GM12865 (cell line): ENCODE measurements around the gene TAS2R16.

Experiments
- DNase-seq: peaks from one replicate; pipeline ENCODE4 v3.0.0; 2010; ENCODE audit warnings: low read depth
- H3K4me3 ChIP-seq: 2 replicates; pipeline ENCODE4 v1.5.1; 2011; ENCODE audit warnings: mild to moderate bottlenecking, low read depth, low read length, control low read depth
- TF ChIP-seq, protein P1 (sequence below): IDR thresholded peaks from 2 replicates; pipeline ENCODE4 v1.5.1; 2011; ENCODE audit warnings: low read length, control low read depth, low read depth, inconsistent platforms; ENCODE audit not compliant: insufficient read depth; ENCODE audit errors: missing control alignments

The TAS2R16 gene

DNA sequence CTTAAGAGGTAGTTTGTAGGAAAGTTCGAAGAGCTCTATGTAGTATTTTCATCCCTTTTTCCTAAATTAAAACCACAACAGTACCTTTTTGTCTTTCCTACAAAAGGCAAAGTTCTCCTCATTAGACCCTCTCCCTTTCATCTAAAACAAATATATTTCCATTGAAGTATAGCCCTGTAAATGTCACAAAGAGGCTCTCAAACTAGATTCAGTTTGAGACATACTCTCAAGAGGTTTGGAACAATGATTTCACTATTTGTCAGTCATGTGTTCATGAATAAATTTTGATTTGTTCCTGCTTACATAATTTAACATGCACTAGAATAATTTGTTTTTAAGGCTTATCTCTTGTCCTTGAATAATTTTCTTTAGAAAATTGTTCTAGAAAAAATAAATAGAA is 12.2 kb downstream of the TAS2R16 start:
- DNase-seq, result no peak
- TF ChIP-seq, protein P1, sequence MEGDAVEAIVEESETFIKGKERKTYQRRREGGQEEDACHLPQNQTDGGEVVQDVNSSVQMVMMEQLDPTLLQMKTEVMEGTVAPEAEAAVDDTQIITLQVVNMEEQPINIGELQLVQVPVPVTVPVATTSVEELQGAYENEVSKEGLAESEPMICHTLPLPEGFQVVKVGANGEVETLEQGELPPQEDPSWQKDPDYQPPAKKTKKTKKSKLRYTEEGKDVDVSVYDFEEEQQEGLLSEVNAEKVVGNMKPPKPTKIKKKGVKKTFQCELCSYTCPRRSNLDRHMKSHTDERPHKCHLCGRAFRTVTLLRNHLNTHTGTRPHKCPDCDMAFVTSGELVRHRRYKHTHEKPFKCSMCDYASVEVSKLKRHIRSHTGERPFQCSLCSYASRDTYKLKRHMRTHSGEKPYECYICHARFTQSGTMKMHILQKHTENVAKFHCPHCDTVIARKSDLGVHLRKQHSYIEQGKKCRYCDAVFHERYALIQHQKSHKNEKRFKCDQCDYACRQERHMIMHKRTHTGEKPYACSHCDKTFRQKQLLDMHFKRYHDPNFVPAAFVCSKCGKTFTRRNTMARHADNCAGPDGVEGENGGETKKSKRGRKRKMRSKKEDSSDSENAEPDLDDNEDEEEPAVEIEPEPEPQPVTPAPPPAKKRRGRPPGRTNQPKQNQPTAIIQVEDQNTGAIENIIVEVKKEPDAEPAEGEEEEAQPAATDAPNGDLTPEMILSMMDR, result no peak
- no peak overlapping the region for H3K4me3 ChIP-seq

DNA sequence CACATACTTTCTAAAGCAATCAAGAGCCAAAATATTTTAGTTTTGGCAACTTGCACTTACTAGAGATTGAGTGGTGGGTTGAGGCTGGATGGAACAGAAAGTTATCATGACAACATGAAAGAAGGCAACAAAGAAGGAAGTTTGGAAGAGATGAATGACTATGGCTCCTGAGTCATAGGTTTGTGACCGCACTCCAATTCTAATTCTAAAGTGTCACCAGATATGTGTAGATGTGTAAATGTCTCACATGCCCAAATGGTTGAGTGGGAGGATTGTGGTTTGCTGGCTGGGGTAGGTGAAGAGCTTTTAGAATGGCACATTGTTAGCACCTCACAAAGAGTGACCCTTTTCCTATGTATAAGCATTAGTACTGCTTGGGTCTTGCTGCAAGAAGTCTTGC is 20.2 kb downstream of the TAS2R16 start:
- no peak for DNase-seq
- H3K4me3 ChIP-seq, result no peak overlapping the region
- TF ChIP-seq, protein P1, result no peak

DNA sequence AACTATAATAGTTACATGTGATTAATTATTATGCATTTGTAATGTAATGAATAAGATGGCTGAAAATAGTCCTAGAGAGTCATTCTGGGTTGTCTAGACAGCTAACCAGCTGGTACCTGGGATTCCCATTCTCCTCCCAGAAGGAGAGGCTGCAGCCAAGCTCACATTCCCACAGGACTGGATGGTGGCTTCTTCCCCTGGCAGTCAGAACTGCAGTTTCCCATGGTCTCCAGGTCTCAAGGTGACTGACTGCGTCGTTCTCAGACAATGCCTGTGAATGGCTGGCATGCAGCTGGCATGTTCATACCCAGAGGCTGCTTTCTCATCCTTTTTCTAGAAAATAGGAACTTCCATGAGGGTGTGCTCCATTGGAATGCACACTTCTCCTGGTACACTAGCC is 21.3 kb downstream of the TAS2R16 start:
- H3K4me3 ChIP-seq, result no peak overlapping the region
- DNase-seq, result no peak
- TF ChIP-seq, protein P1, result no peak

DNA sequence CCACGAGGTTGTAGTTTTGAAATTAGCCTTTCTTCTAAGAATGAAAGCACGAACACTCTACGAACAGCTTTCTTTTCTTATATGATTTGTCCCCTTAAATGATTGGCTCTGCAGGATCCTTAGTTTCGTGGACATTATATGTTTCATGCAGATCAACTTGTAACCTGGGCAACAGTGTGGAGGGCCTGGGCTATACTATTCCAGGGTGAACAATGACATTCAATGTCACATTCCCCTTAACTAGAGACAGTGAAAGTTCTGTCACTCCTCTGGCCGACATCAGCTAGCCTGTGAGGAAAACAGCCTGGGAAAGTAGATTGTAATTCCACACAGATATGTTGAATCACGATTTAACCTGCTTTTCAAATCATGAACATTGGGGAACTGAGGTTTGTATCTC is 23.4 kb downstream of the TAS2R16 start:
- H3K4me3 ChIP-seq, result no peak overlapping the region
- TF ChIP-seq, protein P1, result no peak
- DNase-seq, result peak; percentile 5

DNA sequence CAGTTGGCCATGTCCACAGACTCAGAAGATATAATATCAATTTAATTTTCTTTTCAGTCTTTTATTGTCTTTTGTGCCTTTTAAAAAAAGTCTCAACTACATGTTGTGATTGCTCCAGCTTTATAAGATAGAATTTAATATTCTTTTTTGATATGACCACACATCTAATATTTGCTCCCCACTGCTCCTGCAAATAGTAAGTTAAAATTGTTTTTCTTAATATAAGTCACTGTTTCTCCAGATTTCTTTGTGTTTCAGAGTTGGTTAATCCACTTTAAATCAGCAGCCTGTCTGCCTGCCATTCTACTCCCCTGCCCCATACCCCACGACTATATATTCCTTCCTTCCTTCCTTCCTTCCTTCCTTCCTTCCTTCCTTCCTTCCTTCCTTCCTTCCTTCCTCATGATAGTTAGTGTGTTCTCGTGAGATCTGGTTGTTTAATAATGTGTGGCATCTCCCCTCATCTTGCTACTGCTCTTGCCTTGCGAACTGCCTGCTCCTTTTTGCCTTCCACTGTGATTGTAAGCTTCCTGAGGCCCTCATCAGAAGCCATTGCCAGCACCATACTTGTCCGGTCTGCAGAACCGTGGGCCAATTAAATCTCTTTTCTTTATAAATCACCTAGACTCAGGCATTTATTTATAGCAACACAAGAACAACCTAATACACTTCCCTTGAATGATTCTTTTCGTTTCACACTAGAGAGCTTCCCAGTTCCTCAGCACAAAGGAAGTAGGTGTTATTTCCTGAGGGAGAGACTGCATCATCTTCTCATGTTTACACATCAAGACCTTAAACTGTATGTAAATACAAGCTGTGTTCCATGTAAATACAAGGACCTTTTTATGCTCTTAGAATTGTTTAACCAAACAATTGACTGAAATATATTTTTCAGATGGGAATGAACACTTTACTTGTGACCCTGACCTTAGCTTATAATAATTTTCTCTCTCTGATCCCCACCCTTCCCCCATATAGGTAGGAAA is 24.5 kb downstream of the TAS2R16 start:
- H3K4me3 ChIP-seq, result no peak overlapping the region
- no peak for DNase-seq
- TF ChIP-seq, protein P1, result no peak

DNA sequence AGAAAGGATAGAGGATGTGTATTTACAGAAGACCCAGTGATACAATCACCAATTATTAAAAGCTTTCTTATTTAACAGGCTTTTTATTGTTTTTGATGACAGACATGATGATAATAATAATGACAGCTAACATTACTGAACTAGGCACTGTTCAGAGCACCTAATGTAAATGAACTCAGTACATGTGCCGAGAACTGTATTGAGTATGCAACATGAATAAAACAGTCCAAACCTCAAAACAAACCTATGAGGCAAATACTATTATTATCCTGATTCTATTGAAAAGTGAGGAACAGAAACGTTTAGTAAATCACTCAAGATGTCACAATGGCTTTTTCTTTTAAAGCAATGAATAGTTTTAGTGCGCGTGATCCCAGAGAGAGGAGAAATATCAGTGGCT is 27.1 kb downstream of the TAS2R16 start:
- DNase-seq, result no peak
- TF ChIP-seq, protein P1, result no peak
- no peak overlapping the region for H3K4me3 ChIP-seq
